HG02938 (cell line): ENCODE data around the gene ALKBH7.

ENCODE experiments used
- ATAC-seq: cut with Tn5 transposase; IDR thresholded peaks from one replicate; pipeline ENCODE4 v1.9.1; 2021; ENCODE audit warnings: mild to moderate bottlenecking, moderate library complexity; ENCODE audit not compliant: unreplicated experiment

The ALKBH7 gene

DNA sequence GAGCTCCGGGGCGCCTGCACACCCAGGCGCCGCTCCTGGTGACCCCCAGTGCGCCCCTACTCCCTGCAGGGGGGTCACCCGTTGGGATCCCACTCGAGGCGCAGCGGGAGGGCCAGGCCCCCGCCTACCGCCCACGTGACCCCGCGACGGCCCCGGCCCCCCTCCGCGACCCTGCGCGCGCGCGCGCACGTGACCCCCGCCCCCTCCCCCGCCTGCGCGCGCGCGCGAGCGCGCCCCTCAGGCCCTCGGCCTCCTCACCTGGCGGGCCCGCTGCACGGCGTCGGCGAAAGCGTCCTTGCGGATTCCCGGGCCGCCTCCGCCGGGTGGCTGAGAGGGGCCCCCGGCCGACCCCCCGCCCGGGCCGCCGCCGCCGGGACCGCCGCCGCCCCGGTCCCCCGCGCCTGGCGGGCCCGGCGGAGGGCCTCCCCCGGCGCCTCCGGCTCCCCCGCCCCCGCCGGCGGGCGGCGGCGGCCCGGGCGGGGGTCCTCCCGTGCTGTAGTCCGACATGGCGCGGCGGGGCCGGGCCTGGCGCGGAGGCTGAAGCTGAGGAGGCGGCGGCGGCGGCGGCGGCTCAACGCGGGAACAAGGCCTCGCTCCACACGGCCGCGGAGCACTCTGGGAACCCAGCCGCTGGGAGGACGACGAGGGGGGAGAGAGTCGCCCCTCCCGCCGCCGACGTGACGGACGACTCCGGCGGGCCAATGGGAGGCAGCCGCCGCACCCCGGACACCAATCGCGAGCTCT lies 51.8 kb downstream of the ALKBH7 start, which contains the start of gene KHSRP:
Gene KHSRP (minus strand): TSS at position 617 of the 744 bp plus-strand sequence. CDS start 110 bp downstream, at position 507.
- no peak for ATAC-seq
